Cortex of kidney (tissue), 1 donor: Measurements from ENCODE around the gene CACNA1F.
"Not testable (repeated sequence)": the region's sequence is repeated elsewhere in the genome, so short reads cannot be mapped to it uniquely, and the experiment has no call there.

Experiments
- DNase-seq: peaks from one replicate; lab custom pipeline; 2025; lab: John Stamatoyannopoulos, UW

Gene CACNA1F

DNA sequence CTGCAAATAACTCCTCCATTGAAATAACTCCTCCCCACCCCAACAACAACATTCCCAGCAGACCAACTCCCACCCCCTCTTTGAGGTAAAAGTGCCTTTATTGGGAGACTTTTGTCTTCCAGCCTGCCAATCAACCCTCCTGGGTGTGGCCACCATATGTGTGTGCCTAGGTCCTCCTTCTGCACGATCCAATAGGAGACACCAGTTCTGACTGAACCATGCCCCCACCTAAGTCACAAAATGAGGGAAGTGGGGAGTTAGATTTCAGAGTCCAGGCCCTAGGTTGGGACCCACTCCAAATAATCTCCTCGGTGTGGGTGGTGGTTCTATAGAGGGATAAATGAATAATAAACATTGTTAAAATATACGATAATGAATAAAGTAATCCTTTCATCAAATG lies 58.4 kb downstream of the CACNA1F start:
- DNase-seq: no peak

DNA sequence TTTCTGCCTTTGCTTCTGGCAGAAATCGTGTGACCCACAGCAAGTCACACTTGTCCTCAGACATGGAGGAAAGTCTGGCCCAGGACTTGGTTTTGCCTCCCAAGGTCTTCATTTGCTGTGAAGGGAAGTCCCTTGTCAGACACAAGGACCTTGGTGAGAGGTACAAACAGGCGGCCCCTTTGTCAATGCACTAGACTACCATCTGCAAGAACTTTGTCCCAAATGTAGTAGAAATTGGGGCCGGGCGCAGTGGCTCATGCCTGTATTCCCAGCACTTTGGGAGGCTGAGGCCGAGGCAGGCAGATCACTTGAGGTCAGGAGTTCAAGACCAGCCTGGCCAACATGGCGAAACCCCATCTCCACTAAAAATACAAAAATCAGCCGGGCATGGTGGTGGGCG lies 59.6 kb downstream of the CACNA1F start:
- not testable (repeated sequence) for DNase-seq

DNA sequence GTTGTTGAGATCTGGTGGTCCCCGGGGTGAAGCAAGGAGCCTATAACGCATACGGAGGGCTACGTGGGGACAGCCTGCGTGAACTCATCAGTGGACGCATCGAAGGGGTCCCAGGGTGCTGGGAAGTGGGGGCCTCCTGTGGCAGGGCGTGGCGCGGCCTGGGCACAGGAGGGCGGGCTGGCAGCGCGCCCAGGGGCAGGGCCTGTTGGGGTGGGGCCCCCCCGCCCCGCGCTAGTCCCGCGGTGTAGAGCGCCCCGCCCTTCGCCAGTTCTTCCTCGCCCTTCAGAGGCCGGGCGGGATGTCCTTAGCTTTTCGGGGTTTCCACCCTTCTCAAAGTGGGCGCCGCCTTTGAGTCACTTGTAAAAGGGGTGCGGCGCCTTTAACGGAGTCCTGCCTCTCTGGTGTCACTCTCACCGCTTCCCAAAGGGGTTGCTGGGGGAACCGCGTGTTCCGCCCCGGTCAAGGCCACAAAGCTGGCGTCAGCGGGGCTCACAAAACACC lies 60.8 kb downstream of the CACNA1F start:
- peak; percentile 5 for DNase-seq

DNA sequence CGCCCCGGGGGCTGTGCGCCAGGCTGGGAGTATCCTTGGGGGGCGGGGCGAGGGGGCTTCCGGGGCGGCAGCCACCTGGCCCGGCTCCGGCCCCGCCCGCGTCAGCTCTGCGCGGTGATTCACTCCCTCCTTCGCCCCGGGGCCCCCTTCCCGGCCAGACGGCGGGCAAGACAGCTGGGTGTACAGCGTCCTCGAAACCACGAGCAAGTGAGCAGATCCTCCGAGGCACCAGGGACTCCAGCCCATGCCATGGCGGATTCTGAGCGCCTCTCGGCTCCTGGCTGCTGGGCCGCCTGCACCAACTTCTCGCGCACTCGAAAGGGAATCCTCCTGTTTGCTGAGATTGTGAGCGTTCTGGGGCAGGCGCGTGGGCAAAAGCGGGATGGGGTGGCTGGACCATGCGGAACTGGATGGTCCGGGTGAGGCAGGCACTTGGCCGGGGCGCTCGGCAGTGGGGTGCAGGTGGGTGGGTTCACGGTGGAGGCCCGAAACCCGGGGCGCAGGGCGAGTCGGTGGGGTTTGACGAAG lies 61.3 kb downstream of the CACNA1F start, which contains the start of gene PLP2:
PLP2 (plus strand) TSS at position 147 of the 528 bp plus-strand sequence; CDS start at position 250, 103 bp downstream.
- DNase-seq: no peak

DNA sequence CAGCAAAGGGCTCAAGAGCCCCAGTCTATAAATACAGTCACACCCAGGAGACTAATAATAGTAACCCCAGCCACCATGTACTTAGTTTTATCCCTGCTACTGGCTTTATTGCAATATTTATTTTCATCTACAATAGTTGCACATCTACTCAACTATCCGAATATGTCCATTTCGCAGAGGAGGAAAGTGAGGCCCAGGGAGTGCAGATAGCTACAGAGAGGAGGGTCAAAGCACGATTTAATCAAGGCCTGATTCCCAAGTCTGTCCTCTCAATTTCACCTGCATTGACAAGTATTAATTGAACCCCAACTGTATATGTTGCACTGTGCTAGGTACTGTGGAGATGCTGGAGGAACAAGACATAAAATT lies 65.4 kb downstream of the CACNA1F start:
- DNase-seq: no peak

DNA sequence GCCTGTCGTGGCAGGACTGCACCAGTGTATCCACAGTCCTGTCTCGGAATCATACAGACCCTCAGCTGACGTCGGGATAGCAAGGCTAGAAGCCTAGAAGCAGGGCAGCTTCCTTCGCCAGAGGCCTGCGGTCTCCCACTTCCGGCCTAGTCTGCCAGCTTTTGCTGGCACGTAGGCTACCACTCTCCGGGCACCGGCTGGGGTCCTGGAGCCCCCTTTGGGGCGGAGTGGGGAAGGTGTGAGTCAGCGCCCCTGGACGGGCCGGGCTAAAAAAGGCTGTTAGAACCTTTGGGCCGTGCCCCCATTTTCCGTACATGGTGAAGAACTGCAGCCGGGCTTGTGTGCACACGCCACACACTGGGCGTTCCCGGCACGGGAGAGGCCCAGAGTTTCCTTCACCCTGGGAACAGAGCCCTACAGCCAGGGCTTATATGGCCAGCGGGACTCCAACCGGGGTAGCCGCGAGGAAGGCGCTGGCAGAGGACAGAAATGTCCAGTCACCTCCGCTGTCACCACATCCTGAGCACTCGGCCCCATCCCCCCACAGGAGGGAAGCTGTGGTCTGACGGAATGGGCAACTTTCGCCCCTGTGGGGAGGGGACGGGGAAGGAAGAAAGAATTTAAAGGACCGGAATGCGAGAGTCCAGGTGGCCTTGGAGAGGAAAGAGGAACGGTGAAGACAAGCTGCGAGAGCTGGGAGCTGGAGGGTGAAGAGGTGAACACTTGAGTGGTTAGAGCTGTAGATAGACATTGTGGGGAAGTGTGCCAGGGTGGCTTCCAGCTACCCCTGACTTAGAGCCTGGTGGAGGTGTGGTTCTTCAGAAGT lies 66.0 kb downstream of the CACNA1F start:
- peak; percentile 1 for DNase-seq

DNA sequence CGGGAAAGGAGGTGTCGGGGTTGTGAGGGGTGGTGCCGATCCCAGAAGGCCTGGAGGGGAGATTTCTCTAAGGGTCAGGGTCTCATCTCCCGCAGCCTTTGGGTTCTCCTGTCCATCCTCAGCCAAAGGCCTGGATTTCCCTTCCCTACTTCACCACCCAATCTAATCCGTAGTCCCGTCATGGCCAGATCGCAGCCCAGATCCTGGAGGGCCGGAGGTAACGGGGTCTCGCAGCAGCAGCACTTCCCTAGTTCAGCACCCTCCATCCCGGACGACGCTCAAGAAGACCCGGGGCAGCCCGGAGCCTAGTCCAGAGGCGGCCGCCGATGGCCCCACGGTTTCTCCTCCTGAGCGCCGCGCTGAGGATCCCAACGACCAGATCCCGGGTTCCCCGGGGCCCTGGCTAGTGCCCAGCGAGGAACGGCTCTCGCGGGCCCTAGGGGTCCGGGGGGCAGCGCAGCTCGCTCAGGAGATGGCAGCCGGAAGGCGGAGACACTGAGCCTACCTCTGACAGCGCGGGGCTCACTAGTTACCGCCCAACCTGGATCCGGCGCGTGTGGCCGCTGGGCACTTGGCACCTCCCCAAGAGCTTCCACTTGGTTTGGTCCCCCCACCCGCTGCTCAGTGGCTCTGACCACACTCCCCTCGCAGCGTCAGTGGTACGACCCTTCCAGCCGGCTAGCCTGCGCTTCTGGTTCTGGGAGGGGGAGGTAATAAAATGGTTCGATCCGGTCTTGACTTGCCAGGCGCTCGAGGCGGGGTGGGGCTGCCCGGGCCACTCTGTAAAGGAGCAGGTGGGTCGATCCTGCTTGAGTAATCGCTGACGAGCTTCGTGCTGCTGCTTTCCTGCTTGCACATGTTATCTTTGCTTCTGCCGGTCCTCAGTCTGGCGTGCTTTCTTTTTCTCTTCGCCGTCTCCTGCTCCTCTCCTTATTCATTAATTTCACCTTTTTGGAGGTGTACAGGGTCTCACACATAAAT lies 66.9 kb downstream of the CACNA1F start:
- no peak for DNase-seq

DNA sequence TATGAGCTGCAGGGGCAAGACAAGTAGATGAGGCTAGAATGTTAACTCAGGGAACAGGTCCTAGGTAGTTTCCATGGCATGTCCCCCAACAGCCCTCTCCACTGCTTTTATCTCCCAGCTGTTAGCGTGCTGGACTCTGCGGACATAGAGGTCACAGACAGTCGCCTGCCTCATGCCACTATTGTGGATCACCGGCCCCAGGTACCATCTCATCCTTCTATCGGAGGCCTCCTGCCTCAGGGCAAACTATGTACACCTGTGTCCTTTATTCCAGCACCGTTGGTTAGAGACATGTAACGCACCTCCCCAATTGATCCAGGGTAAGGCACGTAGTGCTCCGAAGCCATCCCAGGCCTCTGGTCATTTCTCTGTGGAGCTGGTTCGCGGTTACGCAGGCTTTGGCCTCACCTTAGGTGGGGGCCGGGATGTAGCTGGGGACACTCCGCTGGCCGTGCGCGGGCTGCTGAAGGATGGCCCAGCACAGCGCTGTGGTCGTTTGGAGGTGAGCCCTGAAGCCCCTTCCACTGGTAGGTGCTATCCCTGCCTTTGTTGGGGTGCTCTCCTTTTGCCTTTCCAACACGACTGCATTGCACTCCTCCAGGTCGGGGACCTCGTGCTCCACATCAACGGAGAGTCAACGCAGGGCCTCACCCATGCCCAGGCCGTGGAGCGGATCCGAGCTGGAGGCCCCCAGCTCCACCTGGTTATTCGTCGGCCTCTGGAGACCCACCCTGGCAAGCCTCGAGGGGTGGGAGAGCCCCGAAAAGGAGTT lies 68.4 kb downstream of the CACNA1F start:
- no peak for DNase-seq

DNA sequence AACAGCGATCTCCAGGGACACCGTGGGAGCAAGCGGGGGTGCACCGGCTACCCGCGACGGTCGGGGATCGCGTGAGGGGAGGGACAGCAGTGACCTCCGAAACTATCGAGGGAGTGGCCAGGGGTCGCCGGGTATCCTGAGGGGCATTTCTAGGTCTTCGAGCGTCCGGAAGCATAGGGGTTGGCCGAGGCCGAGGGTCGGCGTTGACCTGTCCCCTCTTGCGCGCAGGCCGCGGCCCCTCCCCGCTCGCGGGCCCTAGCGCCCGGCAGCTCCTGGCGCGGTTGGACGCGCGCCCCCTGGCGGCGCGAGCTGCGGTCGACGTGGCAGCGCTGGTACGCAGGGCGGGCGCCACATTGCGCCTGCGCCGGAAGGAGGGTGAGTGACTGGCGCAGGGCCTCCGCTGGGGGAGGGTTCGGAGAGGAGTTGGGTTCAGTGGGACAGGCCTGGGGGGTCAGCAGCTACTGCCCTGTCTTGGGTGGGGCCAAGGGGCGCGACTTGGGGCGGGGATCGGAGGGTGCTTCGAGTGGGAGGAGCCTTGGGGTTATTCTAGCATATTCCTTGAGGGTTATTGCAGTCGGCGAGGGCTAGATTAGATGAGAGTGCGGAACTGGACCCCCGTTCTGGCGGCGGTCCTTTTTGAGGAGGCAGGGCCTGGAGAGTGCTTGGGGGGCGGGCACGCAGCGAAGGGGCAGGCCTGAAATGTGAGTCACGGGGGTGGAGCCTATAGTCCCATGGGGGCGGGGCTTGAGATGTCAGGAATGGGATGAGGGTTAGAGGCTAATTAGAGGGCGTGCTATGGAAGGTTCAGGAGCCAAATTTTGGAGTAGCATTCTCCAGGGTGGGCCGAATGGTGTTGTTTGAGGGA lies 69.4 kb downstream of the CACNA1F start:
- DNase-seq: peak; percentile 22

DNA sequence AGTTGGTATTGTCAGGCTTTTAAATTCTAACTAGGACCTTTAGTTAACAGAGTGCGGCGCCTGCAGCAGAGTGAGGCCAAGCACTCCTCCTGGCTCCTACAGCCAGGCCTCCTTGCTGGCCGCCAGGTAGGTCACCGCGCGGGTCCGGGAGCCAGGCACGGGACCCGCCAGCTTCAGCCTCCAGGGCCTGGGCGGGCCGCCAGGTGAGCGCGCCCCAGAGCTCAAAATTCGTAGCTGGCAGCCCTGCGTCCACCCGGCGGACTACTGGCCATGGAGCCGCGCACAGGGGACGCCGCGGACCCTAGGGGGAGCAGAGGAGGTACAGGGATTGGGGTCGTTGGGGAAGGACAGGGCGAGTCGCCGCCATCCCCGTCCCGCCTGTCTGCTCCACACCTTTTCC lies 70.5 kb downstream of the CACNA1F start, which contains the start of gene MAGIX:
MAGIX (plus strand) TSS at position 139 of the 400 bp plus-strand sequence; CDS start at position 271, 132 bp downstream.
- no peak for DNase-seq

DNA sequence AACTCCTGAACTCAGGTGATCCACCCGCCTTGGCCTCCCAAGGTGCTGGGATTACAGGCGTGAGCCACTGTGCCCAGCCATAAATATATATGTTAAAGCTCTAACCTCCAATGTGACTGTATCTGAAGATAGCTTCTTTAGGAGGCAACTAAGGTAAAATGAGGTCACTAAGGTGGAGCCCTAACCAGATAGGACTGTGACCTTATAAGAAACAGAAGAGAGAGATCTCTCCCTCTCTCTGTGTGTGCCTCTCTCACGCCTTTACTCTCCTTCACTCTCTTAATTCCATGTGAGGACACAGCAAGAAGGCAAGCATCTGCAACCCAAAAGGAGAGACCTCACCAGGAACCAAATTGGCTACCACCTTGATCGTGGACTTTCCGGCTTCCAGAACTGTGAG lies 71.5 kb downstream of the CACNA1F start:
- no peak for DNase-seq

DNA sequence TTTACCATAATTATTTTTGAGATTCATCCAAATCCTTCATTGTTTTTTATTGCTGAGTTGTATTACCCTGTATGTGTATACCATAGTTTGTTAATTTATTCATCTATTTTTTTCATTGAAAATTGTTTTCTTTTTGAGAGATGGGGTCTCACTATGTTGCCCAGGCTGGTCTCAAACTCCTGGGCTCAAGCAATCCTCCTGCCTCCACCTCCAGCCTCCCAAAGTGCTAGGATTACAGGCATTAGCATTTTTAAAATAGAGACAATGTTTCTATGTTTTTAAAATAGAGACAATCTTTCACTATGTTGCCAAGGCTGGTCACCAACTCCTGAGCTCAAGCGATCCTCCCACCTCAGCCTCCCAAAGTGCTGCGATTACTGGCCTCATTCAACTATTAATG lies 72.2 kb downstream of the CACNA1F start:
- DNase-seq: no peak

DNA sequence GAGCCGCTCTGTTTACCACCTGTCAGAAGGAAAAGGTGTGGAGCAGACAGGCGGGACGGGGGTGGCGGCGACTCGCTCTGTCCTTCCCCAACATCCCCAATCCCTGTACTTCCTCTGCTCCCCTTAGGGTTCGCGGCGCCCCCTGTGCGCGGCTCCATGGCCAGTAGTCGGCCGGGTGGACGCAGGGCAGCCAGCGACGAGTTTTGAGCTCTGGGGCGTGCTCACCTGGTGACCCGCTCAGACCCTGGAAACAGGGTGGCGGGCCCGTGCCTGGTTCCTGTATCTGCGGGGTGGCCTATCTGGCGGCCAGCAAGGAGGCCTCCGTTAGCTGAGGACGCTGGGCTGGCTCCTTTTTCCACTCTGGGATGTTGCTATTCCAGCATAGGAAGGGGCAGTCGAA lies 75.9 kb downstream of the CACNA1F start:
- no peak for DNase-seq

DNA sequence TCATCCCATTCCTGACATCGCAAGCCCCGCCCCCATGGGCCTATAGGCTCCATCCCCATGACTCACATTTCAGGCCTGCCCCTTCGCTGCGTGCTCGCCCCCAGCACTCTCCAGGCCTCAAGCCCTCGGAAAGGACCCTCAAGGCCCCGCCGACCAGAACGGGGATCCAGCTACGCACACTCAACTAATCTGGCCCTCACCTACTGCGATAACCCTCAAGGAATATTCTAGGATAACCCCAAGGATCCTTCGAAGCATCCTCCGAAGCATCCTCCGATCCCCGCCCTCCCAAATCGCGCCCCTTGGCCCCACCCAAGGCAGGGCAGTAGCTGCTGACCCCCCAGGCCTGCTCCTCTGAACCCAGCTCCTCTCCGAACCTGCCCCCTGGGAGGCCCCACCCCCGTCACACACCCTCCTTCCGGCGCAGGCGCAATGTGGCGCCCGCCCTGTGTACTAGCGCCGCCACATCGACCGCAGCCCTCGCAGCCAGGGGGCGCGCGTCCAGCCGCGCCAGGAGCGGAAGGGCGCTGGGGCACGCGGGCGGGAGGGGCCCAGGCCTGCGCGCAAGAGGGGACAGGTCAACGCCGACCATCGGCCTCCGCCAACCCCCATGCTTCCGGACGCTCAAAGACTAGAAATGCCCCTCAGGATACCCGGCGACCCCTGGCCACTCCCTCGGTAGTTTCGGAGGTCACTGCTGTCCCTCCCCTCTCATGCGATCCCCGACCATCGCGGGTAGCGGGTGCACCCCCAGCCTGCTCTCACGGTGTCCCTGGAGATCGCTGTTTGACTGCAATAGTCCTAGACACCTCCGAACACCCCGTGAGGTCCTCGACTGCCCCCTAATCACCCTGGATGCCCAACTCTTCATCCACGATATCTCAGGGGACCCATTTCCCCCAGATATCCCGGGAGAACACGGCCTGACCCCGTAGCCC lies 77.0 kb downstream of the CACNA1F start:
- peak; percentile 10 for DNase-seq

DNA sequence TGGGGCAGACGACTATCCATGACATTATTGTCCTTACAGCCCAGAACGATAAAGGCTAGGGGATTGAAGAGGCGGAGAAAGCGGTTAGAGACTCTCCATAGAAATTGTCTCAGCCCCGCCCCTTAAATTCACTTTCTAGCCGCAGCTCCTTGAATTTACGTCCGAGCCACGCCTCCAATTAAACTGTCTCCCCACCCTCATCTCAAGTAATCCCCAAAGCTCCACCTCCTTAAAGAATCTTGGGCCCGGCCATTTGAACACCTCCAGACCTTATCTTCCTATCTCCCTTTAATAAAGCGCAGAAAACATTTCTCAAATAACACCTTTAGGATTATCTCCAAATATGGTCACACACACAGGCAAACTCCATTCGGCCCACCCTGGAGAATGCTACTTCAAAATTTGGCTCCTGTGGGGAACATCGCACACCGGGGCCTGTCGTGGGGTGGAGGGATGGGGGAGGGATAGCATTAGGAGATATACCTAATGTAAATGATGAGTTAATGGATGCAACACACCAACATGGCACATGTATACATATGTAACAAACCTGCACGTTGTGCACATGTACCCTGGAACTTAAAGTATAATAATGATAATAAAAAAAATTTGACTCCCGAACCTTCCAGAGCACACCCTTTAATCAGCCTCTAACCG lies 77.8 kb downstream of the CACNA1F start:
- DNase-seq: no peak
